ENCODE data around the gene PPP2R5C.
A peak's percentile ranks its signal among the peaks of the same experiment; 100 is the strongest.

The PPP2R5C gene

GRCh38 chr14:101755591-101756324 lies 5.8 kb upstream of the PPP2R5C start:
- no peak for DNase-seq (ENCODE audit: low spot score)

DNA sequence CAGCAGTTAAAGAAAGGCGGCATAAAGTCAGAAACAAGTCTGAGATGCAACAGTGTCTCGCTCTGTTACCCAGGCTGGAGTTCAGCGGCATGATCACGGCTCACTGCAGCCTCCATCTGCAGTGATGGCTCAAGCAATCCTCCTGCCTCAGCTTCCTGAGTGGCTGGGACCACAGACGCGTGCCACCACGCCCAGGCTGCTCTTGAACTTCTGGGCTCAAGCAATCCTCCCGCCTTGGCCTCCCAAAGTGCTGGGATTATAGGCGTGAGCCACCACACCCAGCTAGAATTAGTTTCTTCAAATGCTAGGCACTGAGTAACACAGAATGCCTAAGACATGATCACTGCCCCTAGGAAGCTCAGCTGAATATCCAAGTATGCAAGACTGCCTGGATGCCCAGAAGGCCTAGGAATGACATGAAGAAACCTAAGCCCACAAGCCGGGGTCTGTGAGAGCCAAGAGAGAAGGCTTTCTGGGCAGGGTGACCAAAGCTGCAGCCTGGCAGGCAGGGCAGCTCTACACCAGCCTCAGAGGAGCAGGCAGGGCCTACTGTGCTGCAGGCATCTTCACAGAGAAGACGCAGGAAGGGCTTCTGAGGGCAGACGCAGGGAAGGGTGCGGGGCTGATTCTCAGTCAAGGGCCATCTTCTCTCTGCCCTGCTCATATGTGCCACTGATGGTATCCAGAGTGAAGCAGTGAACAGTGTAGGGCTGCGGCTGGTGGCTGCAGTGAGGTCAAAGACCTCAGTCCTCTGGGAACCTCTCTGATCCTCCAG lies 4.3 kb upstream of the PPP2R5C start:
- DNase-seq (ENCODE audit: low spot score): no peak

DNA sequence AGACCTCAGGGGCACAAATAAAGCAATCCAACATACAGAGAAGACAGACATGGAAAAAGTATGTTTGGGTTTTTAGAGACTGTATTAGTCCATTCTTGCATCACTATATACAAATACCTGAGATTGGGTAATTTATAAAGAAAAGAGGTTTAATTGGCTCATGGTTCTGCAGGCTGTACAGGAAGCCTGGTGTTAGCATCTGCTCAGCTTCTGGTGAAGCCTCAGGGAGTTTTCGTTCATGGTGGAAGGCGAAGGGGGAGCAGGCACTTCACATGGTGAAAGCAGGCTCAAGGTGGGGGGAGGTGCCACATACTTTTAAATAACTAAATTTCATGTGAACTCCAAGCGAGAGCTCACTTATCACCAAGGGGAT lies 3.7 kb upstream of the PPP2R5C start:
- DNase-seq (ENCODE audit: low spot score): no peak

- no peak for DNase-seq (ENCODE audit: low spot score)
These were observed 2.5 kb upstream of the PPP2R5C start for GRCh38 chr14:101758913-101759593.

DNA sequence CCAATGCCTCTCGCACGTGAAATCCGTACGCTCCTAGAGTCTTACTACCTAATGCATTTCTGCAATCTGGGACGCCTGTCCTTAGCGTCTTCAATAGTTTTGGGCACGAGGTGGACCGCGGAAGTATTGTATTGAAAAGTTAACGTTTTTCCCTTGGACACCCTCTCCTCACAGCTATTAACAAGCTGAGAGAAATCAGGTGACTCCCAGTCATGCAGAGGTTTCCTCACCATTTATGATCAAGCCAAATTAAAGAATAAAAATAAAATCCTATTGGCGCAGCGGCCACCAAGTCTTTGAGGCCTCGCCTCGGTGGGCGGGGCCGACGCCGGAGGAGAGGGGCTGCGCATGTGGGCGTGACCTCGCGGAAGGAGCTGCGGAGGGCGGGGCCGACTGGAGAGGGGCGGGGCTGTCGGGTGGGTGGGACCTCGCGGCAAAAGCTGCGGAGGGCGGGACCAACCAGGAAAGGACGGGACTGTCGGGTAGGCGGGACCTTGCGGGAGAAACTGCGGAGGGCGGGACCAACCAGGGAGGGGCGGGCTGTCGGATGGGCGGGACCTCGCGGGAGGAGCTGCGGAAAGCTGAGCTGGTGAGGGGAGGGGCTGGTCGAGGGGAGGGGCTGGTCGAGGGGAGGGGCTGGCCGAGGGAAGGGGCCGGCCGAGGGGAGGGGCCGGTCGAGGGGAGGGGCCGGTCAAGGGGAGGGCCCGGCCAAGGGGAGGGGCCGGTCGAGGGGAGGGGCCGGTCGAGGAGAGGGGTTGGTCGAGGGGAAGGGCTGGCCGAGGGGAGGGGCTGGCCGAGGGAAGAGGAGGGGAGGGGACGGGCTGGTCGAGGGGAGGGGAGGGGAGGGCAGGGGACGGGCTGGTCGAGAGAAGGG lies 1.1 kb upstream of the PPP2R5C start:
- peak; percentile 97 for DNase-seq (ENCODE audit: low spot score)

DNA sequence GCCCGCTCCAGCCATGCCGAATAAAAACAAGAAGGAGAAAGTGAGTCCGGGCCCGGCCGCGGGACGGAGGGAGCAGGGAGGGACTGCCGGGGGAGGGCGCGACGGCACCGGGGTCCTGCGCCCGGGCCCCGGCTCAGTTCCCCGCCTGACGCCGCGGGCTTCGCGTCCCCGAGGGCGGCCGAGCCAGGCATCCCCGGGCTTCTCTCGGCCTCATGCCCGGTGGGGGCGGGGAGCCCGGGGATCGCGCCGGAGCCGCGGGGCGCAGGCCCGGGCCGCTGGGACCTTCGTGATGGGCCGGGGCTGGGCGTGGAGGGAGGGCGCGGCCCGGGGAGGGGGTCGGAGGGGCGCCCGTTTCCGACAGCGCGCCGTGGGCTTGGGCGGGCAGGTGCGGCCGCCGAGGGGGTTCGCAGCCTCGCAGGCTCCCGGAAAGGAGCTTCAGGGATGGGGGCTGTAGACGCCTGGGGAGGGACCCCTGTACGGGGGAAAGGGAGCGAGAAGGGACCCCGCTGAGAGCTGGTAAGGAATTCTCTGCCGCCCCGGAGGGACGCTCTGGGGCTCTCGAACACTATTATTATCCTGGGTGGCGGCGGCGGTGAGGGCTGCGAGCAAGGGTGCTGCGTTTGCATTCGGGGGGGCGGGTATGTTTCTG lies 496 bp downstream of the PPP2R5C start:
- DNase-seq (ENCODE audit: low spot score): no peak

- no peak for DNase-seq (ENCODE audit: low spot score)
These were observed 1.1 kb downstream of the PPP2R5C start for GRCh38 chr14:101762530-101763101.

GRCh38 chr14:101763941-101764709 lies 2.6 kb downstream of the PPP2R5C start:
- no peak for DNase-seq (ENCODE audit: low spot score)

DNA sequence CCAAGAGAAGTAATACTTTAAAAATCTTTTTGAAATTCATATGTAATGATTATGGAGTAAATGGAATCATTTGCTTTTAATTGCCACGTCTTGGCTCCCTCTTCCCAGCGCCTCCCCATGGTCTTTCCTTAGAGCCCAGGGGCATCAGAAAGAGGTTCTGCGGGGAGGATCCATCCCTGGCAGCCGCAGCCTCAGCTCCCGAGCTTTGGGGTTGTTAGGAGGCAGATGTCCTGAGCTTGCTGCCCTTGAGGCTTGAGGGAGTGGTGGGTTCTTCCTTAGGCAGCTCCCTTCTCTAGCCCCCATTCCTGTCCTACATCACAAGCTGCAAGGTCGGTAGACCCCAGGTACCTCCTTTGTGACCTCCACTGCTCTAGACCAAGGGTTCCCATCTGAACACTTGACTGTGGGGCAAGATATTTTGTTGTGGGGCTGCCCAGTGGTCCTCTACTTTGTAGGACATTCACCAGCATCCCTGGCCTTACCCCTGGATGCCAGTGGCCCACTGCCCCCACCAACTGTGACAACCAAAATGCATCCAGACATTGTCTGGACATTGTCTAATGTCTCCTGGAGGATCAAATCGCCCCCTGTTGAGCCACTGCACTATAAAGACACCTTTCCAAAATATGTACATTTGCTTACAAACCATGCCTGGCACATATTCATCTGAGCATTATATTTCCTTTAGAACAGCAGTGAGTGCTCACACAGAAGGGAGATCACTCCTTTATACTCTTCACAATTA lies 6.3 kb downstream of the PPP2R5C start:
- no peak for DNase-seq (ENCODE audit: low spot score)

DNA sequence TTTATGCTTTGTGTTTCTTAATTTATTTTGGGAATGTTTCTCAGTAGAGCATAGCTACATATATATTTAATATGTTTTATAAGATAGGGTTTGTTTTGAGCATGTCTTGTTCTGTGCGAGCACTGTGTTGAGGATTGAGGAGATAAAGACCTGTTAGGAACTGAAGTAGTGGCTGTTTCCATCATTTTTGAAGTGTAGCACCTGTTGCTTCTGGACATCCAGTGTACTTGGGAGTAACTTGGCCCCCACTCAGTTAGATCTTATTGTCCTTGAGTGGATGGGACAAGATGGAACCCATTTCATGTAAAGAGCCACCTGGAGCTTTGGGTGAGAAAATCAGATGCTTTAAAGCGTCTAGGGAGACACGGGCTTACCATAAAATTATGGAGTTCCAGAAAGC lies 8.7 kb downstream of the PPP2R5C start:
- DNase-seq (ENCODE audit: low spot score): no peak

GRCh38 chr14:101772770-101773169 lies 11.3 kb downstream of the PPP2R5C start:
- DNase-seq (ENCODE audit: low spot score): peak; percentile 3

GRCh38 chr14:101773378-101773777 lies 11.9 kb downstream of the PPP2R5C start:
- DNase-seq (ENCODE audit: low spot score): no peak

DNA sequence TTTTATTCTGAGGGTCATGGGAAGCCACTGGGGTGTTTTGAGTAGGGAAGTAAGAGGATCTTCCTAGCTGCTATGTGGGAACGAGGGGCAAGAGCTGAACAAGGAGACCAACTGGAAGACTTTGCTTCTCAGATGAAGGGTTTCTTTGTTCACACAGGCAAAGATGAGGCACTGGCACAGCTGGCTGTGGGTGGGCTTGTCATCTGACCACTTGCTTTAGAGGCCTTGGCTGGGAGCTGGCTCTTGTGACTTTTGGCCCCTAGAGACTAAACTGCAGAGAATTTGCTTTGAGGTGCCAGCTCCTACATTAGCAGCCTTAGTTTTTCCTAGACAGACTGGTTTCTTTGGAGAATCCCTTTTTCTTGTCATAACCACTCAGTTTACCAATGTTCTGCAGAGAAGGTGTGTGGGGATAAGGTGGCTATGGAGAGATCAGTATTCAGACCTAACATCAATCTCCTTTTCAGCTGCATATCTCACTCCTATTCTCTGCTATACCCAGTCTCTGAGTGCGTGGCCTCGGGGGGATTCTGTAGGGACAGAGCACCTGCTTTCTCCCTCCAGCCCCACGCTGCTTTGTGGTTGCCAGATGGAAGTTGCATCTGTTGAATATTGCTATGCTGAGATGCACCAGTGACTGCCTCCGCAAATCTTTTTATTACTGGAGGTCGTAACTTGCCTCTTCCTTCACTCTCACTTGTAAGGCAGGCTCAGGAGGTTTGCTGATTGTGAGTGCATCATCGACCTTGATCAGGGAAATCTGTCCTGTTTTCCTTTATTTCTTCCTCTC lies 12.7 kb downstream of the PPP2R5C start:
- DNase-seq (ENCODE audit: low spot score): no peak

GRCh38 chr14:101774814-101775213 lies 13.3 kb downstream of the PPP2R5C start:
- DNase-seq (ENCODE audit: low spot score): no peak

DNA sequence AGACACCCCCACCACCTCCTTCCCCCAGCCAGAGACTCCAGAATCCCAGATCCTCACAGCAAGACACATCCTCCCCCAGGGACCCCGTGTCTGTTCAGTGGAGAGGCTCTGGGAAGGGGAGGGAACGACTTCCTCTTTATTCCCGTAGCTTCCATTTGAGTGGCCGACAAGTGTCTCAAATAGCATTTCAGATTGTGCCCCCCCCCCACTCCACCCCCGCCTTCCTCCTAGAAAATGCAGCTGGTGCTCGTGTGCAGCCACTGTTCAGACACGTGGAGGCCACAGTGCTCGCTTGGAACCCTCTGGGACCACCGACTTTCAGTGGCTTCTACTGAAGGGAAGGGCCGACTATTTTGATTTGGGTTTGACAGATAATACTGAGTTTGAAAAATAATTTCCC lies 14.3 kb downstream of the PPP2R5C start:
- DNase-seq (ENCODE audit: low spot score): no peak

DNA sequence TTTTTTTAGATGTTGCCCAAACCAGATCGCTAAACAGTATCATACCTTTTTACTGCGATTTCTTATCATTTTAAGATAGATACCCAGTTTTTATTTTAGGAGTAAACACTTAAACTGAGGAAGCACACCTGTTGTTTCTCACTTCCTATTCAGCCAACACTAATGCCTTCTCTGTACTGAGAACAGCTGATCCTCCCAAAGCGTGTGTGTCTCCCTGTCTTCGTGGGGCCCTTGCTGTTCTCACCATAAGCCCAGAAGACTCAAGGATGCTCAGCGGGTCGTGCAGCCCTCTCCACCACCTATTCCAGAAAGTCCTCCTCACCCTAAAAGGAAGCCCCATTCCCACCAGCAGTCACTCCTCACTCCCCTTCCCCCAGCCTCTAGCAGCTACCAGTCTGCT lies 14.8 kb downstream of the PPP2R5C start:
- DNase-seq (ENCODE audit: low spot score): no peak

DNA sequence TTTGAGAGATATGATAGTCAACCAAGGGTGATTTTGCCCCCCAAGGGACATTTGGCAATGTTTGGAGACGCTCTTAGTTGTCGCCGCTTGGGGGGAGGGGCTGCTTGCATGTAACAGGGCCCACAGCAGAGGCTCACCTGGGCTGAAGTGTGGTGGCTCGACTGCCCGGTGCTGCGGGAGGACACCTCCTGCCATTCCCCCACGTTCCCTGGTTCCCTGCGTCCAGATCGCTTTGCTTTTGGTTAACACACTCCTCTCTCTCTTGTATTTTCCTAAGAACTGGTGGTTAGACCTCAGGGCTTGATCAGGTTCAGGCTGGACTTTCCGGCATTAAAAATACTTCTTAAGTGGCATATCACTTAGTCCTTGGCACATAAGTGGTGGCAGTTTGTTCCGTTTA lies 18.9 kb downstream of the PPP2R5C start:
- no peak for DNase-seq (ENCODE audit: low spot score)

GRCh38 chr14:101780887-101781239 lies 19.4 kb downstream of the PPP2R5C start:
- peak; percentile 17 for DNase-seq (ENCODE audit: low spot score)

All from kidney tubule cell (primary cell).